Panc1 (cell line): ENCODE results near the gene RNF8. TPM values are rescaled to one million over a fixed set of nuclear protein-coding genes. Genes with fewer than 3 reads are reported as not detected.
A peak's percentile ranks its signal among the peaks of the same experiment; 100 is the strongest.

Source experiments
- ATAC-seq: fragments of 200-7000 bp; cut with Tn5 transposase; 2 replicates; pipeline ENCODE4 v1.9.1; 2020; ENCODE audit warnings: mild to moderate bottlenecking, moderate library complexity
- BruUV-seq: library from RNA; stranded (reverse); fragments of 400-500 nt; replicated peaks from 2 replicates; lab custom pipeline; 2021; lab: Mats Ljungman, UMichigan
- CTCF ChIA-PET: fragments of 300-600 bp; sonication (Branson Sonifier 250); formaldehyde crosslinking; loops from one replicate; lab custom pipeline; 2022; ENCODE audit warnings: antibody characterized with exemption; lab: Charles Lee
- POLR2A ChIA-PET: fragments of 300-600 bp; sonication (Branson Sonifier 250); formaldehyde crosslinking; loops from one replicate; lab custom pipeline; 2022; ENCODE audit warnings: antibody characterized with exemption; lab: Charles Lee
- DNase-seq: peaks from one replicate; pipeline ENCODE4 v3.0.0-alpha.2; 2010; ENCODE audit warnings: low read depth, low spot score
- H3K27ac ChIP-seq: 2 replicates; pipeline ENCODE4 v1.5.1; 2011; ENCODE audit warnings: mild to moderate bottlenecking, low read length, inconsistent platforms
- H3K27me3 ChIP-seq: fragments of 200-500 bp; sonication (Bioruptor generic); 2 replicates; pipeline ENCODE4 v1.6.0; 2014; ENCODE audit warnings: low read length, inconsistent platforms; ENCODE audit not compliant: control insufficient read depth, insufficient read depth
- H3K36me3 ChIP-seq: fragments of 200-500 bp; sonication (Bioruptor generic); 2 replicates; pipeline ENCODE4 v1.5.1; 2014; ENCODE audit warnings: inconsistent platforms, mild to moderate bottlenecking, low read length, moderate library complexity; ENCODE audit not compliant: control insufficient read depth, insufficient read depth
- H3K4me1 ChIP-seq: 2 replicates; pipeline ENCODE4 v1.5.1; 2011; ENCODE audit warnings: inconsistent platforms, mild to moderate bottlenecking, low read length, moderate library complexity; ENCODE audit not compliant: control insufficient read depth, insufficient read depth
- H3K4me3 ChIP-seq, 2 experiments: 2 replicates each; pipeline ENCODE4 v1.5.1; 2011 to 2012; ENCODE audit warnings: low read depth in 2 of 2, low read length in 2 of 2, mild to moderate bottlenecking in 2 of 2, inconsistent platforms in 1 of 2, moderate library complexity in 1 of 2
- H3K9me3 ChIP-seq: fragments of 200-500 bp; sonication (Bioruptor generic); 2 replicates; pipeline ENCODE4 v1.5.1; 2014; ENCODE audit warnings: low read depth, mild to moderate bottlenecking, inconsistent platforms, low read length, moderate library complexity; ENCODE audit not compliant: control insufficient read depth, insufficient read depth
- POLR2AphosphoS5 ChIP-seq: IDR thresholded peaks from 2 replicates; pipeline ENCODE4 v1.6.1; 2012; ENCODE audit warnings: mild to moderate bottlenecking, low read depth, low read length, moderate library complexity
- SIN3A ChIP-seq: IDR thresholded peaks from 2 replicates; pipeline ENCODE4 v1.6.1; 2012; ENCODE audit warnings: low read depth, mild to moderate bottlenecking, low read length, moderate library complexity, borderline replicate concordance; ENCODE audit not compliant: insufficient read depth
- TCF7L2 ChIP-seq: IDR thresholded peaks from 2 replicates; pipeline ENCODE4 v1.6.1; 2011; ENCODE audit warnings: mild to moderate bottlenecking, low read depth, low read length, inconsistent platforms
- in situ Hi-C: cut with HindIII; loops from 2 replicates; pipeline ENCODE4 v1.10.0; 2016; ENCODE audit warnings: low sequenced_read_pairs, low pct_unique_long_range_greater_than_20kb
- intact Hi-C: fragments of 100-400 bp; cut with micrococcal nuclease; formaldehyde crosslinking; loops from one replicate; pipeline ENCODE4 v1.10.0; 2022; ENCODE audit not compliant: unreplicated experiment
- total RNA-seq: library from RNA; stranded (reverse); gene quantifications from one replicate; pipeline ENCODE4 v1.2.1, GENCODE V29; 2021; ENCODE audit not compliant: unreplicated experiment
- TF ChIP-seq, protein P1 (sequence below): fragments of 450-650 bp; IDR thresholded peaks from 2 replicates; pipeline ENCODE4 v1.5.1; 2017; ENCODE audit warnings: mild to moderate bottlenecking
- TF ChIP-seq, protein P2 (sequence below), 2 experiments: IDR thresholded peaks; 2 replicates each; pipeline ENCODE4 v1.6.1; 2011 to 2012; ENCODE audit warnings: low read depth in 2 of 2, control low read depth in 1 of 2, low read length in 1 of 2, mild to moderate bottlenecking in 1 of 2, moderate library complexity in 1 of 2; ENCODE audit not compliant: insufficient read depth in 1 of 2

RNF8 gene
- total RNA-seq, 1 experiment from 2014 or later, result 21.1 TPM

DNA sequence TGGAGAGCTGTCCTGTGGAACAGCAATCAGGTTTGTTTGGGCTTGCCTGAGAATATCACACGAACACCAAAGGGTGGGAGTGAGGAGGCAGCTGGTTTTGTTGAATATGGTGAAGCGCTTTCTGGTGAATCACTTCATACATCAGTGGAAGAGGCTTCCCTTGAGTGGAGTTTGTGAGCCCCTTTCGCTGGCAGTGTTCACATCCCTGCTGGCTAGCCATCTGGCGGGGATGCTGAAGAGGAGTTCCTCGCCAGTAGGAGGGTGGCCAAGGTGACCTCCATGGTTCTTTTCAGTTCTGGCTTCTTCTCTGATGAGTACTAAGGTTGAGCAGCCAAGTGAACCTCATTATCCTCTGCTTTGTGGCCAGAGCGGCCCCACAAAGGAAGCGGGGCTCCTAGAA lies 37.7 kb upstream of the RNF8 start:
- no TSS peak for BruUV-seq
- TF ChIP-seq, protein P1, sequence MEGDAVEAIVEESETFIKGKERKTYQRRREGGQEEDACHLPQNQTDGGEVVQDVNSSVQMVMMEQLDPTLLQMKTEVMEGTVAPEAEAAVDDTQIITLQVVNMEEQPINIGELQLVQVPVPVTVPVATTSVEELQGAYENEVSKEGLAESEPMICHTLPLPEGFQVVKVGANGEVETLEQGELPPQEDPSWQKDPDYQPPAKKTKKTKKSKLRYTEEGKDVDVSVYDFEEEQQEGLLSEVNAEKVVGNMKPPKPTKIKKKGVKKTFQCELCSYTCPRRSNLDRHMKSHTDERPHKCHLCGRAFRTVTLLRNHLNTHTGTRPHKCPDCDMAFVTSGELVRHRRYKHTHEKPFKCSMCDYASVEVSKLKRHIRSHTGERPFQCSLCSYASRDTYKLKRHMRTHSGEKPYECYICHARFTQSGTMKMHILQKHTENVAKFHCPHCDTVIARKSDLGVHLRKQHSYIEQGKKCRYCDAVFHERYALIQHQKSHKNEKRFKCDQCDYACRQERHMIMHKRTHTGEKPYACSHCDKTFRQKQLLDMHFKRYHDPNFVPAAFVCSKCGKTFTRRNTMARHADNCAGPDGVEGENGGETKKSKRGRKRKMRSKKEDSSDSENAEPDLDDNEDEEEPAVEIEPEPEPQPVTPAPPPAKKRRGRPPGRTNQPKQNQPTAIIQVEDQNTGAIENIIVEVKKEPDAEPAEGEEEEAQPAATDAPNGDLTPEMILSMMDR, result no peak
- TF ChIP-seq, protein P2, sequence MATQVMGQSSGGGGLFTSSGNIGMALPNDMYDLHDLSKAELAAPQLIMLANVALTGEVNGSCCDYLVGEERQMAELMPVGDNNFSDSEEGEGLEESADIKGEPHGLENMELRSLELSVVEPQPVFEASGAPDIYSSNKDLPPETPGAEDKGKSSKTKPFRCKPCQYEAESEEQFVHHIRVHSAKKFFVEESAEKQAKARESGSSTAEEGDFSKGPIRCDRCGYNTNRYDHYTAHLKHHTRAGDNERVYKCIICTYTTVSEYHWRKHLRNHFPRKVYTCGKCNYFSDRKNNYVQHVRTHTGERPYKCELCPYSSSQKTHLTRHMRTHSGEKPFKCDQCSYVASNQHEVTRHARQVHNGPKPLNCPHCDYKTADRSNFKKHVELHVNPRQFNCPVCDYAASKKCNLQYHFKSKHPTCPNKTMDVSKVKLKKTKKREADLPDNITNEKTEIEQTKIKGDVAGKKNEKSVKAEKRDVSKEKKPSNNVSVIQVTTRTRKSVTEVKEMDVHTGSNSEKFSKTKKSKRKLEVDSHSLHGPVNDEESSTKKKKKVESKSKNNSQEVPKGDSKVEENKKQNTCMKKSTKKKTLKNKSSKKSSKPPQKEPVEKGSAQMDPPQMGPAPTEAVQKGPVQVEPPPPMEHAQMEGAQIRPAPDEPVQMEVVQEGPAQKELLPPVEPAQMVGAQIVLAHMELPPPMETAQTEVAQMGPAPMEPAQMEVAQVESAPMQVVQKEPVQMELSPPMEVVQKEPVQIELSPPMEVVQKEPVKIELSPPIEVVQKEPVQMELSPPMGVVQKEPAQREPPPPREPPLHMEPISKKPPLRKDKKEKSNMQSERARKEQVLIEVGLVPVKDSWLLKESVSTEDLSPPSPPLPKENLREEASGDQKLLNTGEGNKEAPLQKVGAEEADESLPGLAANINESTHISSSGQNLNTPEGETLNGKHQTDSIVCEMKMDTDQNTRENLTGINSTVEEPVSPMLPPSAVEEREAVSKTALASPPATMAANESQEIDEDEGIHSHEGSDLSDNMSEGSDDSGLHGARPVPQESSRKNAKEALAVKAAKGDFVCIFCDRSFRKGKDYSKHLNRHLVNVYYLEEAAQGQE (IDR thresholded peaks at IDR 0.05; ENCODE audit: insufficient read depth in 1 of 2, low read depth in 2 of 2, low read length in 1 of 2), result no peak
- TF ChIP-seq TCF7L2, result no peak
- TF ChIP-seq SIN3A, result no peak
- Histone ChIP-seq H3K36me3 (0 out of 2 replicates have a peak, but pooled peaks cover 3% of the 10 kb centered on the region), H3K9me3 (no peaks in the 10 kb centered on the region), H3K4me3 (no peak overlapping the region), H3K27me3 (no peaks in the 10 kb centered on the region), H3K4me1 (no peaks in the 10 kb centered on the region), H3K27ac (no peak overlapping the region)
- in situ Hi-C loops, result no loop called here
- intact Hi-C loops, result no loop called here
- POLR2A ChIA-PET, result no interaction called here
- DNase-seq (no peak), ATAC-seq (no peak)
- CTCF ChIA-PET, result interaction anchor here (0.6 kb wide), 1 partner anchor 93 kb away, joined by 3 read pairs; no protein-coding TSS in a partner anchor

DNA sequence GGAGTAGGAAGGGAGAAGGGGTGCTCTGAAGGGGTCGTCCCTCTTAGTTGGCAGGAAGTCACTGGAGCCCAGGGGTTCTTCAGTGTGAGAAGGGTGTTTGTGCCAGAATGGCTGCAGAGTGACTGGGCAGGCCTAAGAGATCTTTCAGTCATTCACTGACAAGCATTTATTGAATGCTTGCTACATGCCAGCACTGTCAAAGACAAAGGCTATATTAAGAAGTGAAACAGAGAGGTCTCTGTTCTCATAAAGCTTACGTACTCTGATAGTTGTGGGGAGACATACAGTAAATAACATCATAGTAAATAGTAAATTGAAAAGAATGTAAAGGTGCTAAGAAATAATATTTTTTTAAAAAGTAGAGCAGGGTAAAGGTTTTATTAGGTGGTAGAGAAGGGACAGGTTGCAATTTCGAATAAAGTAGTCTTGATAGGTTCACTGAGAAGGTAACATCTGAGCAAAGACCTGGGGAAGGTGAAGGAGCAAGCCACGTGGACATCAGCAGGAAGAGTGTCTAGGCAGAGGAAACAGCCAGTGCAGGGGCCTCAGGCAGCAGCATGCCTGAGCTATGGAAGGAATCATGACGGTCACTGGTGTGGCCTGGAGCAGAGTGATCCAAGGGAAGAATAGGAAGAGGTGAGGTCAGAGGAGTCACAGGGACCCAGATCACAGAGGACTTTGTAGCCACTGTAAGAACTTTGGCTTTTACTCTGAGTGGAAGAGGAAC lies 36.3 kb upstream of the RNF8 start:
- Histone ChIP-seq H3K4me1 (no peaks in the 10 kb centered on the region), H3K4me3 (no peak overlapping the region), H3K36me3 (0 out of 2 replicates have a peak, but pooled peaks cover 3% of the 10 kb centered on the region), H3K27ac (no peak overlapping the region), H3K27me3 (no peaks in the 10 kb centered on the region), H3K9me3 (no peaks in the 10 kb centered on the region)
- TF ChIP-seq, protein P2 (IDR thresholded peaks at IDR 0.05; ENCODE audit: insufficient read depth in 1 of 2, low read depth in 2 of 2, low read length in 1 of 2), result no peak
- TF ChIP-seq SIN3A (no peak), TCF7L2 (no peak), POLR2AphosphoS5 (no peak)
- TF ChIP-seq, protein P1, result no peak
- intact Hi-C loops (no loop called here), in situ Hi-C loops (no loop called here)
- DNase-seq (no peak), ATAC-seq (no peak)
- ChIA-PET CTCF (interaction anchor here (0.6 kb wide), 1 partner anchor 535 kb away, joined by 6 read pairs; no protein-coding TSS in a partner anchor), POLR2A (no interaction called here)
- TSS peak; percentile 59 for BruUV-seq
